Suprapubic skin (tissue), 4 donors: ENCODE data around the gene GET4.
"Not testable (repeated sequence)": the region's sequence is repeated elsewhere in the genome, so short reads cannot be mapped to it uniquely, and the experiment has no call there.

Experiments
- POLR2A ChIP-seq, 2 donors: fragments of 450-650 bp; IDR thresholded peaks; one replicate each; pipeline ENCODE4 v1.6.1; 2017; ENCODE audit warnings: antibody characterized with exemption in 2 of 2, mild to moderate bottlenecking in 2 of 2, moderate library complexity in 2 of 2
- POLR2AphosphoS5 ChIP-seq, 3 donors: sonication (generic); formaldehyde crosslinking; IDR thresholded peaks; one replicate each; pipeline ENCODE4 v1.6.1; 2017; ENCODE audit warnings: antibody characterized with exemption in 3 of 3
- TF ChIP-seq, protein P1 (sequence below), 2 donors: fragments of 200-600 bp in 1 of 2; fragments of 450-650 bp in 1 of 2; sonication (generic) in 1 of 2; IDR thresholded peaks; one replicate each; pipeline ENCODE4 v1.5.1; 2016 to 2019; ENCODE audit warnings: antibody characterized with exemption in 2 of 2, mild to moderate bottlenecking in 1 of 2, moderate library complexity in 1 of 2

DNA sequence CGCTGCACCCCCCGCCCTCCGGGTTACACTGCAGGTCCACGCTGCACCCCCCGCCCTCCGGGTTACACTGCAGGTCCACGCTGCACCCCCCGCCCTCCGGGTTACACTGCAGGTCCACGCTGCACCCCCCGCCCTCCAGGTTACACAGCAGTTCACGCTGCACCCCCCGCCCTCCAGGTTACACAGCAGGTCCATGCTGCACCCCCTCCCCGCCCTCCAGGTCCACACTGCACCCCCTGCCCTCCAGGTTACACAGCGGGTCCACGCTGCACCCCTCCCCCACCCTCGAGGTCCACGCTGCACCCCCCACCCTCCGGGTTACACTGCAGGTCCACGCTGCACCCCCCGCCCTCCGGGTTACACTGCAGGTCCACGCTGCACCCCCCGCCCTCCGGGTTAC, 47.7 kb downstream of the GET4 start:
- TF ChIP-seq, protein P1, sequence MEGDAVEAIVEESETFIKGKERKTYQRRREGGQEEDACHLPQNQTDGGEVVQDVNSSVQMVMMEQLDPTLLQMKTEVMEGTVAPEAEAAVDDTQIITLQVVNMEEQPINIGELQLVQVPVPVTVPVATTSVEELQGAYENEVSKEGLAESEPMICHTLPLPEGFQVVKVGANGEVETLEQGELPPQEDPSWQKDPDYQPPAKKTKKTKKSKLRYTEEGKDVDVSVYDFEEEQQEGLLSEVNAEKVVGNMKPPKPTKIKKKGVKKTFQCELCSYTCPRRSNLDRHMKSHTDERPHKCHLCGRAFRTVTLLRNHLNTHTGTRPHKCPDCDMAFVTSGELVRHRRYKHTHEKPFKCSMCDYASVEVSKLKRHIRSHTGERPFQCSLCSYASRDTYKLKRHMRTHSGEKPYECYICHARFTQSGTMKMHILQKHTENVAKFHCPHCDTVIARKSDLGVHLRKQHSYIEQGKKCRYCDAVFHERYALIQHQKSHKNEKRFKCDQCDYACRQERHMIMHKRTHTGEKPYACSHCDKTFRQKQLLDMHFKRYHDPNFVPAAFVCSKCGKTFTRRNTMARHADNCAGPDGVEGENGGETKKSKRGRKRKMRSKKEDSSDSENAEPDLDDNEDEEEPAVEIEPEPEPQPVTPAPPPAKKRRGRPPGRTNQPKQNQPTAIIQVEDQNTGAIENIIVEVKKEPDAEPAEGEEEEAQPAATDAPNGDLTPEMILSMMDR (IDR thresholded peaks at IDR 0.05), result not testable (repeated sequence)
- TF ChIP-seq POLR2AphosphoS5, POLR2A (IDR thresholded peaks at IDR 0.05): not testable (repeated sequence)
